Measurements from ENCODE around the gene ZMIZ1.
"Not testable (repeated sequence)": the region's sequence is repeated elsewhere in the genome, so short reads cannot be mapped to it uniquely, and the experiment has no call there.

The ZMIZ1 gene

DNA sequence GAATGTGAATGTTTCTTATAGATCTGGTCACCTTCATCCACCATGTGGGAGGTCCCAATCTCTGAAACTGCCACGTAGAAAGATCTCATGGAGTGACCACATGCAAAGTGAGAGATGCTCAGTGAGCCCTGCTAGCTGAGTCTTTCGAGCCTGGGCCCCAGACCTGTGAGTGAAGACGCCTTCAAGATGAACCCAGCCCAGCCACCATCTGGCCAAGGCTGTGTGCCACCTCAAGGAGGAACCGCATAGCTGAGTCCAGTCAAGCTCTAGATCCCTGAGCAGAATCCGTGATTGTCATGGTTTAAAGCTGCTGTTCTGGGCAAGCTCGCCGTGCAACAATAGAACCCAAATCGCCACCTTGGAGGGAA is 258.3 kb downstream of the ZMIZ1 start:
- no peak for DNase-seq (ENCODE audit: low read depth)

DNA sequence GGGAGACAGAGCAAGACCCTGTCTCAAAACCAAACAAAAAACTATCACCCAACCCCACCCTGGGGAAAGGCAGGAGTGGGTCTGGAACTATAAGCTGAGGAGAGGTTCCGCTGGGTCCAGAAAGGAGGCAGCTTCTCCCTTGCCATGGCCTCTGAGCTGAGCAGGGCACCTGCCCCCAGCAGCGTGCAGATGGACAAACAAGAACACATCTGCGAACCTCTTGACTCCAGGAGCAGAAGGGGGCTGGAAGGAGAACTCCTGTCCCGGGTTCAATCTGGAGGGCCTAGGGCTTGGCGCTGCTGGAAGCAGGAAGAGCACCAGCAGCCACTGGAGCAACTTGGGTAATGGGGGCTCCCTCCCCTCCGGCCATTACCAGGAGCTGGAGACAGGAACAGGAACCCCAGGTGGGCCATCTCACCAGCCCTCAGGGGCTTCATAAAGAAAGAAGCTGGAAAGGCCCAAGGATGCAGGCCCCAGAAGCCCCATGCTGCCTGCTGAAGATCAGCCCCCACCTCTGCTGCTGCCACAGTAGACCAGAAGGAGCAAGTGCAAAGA is 259.5 kb downstream of the ZMIZ1 start:
- no peak for DNase-seq (ENCODE audit: low read depth)

DNA sequence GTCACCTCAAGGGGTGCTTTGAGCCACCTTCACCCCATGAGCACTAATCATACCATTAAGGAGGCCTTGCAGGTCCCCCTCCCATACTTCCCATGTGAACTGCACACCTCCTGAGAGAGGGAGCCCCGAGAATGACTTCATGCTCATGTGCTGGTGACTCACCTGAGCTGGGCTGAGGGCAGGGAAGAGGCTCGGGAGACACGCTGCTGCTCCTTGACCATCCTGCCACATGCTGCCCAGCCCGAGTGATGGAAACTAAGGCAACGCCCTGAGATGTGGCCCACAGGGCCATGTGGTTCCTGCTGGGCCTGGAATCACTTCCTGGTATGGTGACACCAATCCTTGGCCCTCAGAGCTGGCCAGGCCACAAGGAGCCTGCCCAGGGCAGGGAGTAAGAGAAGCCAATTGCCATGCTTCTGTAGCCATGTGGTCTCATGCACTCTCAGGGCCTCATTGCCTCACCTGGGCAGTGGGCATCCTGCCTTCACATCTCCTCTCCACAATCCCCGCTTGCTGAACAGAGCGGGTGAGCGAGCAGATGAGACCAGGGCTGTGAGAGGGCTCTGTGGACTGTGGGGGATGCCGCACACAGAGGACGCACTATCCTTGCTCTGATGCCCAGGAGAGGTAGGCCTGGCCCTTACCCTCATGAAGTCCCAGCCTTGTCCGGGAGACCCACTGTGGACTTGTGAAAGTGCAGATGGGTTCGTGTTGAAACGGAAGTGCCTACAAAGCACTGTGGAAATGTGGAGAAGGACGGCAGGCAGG is 260.2 kb downstream of the ZMIZ1 start:
- DNase-seq (ENCODE audit: low read depth) = no peak

DNA sequence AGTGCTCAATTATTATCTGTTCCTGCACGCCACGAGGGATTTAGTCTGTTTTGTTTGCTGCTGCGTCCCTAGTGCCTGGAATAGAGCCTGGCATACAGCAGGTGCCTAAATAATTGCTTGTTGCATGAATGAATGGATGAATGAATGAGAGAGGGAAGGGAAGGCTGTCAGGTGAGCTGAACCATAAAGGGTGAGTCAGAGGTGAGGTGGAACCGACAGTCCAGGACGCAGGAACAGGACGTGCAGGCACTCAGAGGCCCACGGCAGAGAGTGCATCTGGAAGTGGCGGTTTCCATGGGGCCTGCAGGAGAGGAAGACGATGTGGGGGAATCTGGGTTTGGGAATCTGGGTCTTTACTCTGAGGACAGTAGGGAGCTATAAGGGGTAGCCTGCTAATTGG is 260.8 kb downstream of the ZMIZ1 start:
- no peak for DNase-seq (ENCODE audit: low read depth)

DNA sequence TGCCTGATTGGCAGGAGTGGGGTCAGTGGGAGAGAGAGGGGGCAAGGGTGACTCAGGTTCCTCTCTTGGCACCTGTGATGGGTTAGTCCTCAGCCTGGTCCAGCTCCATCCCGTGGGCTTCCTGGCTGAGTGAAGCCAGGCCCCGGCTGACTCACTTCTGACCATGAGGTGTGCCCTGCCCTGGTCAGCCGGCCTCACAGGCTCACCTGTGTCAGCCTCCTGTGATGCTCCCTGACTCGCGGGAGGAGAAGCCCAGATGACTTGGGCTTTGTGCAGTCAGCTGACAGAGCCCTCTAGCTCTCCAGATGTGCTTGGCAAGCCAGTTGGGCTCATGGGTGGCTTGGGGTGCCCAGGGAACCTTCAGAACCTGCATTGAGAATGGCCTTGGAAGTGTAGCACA is 262.5 kb downstream of the ZMIZ1 start:
- DNase-seq (ENCODE audit: low read depth) = no peak

DNA sequence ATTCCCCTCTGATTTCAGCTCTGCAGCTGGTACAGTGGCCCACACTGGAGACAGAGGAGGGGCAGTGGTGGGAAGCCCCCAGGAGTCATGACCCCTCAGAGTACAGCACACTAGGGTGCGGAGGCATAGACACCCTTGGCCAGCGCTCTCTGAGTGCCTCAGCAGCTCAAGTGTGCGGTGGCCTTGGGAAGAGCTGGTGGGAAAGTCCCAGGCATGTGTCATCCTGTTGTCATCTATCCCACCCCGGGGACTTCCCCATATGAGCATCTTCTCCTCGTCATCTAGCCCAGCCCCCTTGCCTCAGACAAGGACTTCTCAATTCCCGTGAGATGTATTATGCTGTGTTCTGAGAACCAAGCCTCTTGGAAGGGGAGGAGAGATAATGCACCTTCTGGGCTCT is 262.9 kb downstream of the ZMIZ1 start:
- no peak for DNase-seq (ENCODE audit: low read depth)

DNA sequence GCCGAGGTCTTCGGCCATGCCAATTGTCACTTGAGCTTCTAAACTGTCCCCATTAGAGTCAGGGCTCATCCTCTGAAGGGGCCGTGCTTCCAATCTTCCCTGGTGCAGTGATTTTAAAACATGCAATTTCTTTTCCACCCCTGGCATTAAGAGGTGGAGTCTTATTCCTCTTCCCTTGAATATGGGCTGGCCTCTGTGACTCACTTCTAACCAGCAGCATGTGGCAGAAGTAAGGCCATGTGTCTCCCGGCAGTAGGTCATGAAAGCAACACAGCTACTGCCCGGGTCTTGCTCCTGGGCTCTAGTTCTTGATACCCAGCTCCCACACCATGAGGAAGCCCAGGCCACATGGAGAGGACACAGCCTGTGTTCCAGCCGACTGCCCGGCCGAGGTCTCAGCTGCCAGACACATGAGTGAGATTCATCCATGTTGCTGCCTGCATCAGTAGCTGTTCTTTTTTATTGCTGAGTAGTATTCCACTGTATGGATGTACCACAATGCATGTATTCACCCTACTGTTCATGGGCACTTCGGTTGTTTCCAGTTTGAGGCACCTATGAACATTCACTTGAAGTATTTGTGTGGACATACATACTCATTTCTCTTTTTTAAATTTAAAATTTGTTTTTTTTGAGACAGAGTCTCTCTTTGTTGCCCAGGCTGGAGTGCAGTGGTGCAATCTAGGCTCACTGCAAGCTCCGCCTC is 264.0 kb downstream of the ZMIZ1 start:
- not testable (repeated sequence) for DNase-seq (ENCODE audit: low read depth)

DNA sequence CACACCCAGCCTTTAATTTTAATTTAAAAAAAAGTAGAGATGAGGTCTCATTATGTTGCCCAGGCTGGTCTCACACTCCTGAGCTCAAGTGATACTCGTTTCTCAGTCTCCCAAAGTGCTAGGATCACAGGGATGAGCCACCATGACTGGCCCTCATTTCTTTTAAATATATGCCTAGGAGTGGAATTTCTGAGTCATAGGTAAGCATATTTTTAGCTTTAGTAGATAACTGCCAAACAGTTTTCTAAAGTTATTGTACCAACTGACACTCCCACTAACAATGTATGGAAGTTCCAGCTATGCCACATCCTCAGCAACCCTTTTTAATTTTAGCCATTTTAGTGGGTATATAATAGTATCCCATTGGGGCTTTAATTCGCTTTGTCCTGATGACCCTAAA is 264.7 kb downstream of the ZMIZ1 start:
- DNase-seq (ENCODE audit: low read depth) = no peak

DNA sequence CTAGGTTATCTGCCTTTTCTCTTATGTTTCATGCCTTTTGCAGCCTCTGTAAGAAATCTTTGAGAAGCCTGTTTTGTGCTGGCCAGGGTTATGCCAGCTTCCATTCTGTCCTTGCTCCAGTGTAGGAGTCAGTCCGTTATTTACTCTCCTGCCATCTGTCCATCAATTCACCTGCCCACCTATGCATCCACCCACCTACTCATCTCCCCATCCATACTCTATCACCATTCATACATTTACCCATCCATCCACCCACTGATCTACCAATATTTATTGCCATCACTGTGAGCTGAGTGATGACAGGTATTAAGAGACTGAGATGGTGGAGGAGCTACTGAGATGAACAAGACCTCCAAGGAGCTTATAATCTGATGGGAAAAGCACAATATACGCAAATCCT is 265.8 kb downstream of the ZMIZ1 start:
- no peak for DNase-seq (ENCODE audit: low read depth)

DNA sequence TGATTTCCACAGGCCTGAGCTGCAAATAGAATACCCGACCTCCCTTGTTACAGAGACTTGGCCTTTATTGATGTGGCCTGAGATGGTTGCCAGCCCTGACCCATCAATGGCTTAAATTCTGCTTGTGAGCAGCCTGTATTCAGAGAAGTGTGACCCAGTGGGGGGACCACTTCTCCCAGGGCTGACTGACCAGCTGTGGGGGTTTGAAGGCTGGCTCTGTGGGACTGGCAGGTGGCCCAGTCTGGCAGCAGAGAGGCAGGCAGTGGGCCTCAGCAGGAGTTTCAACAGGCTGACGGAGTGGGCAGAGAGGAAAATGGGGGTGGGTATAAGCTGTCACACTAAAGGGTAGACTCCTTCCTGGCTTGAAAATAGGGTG is 266.3 kb downstream of the ZMIZ1 start:
- DNase-seq (ENCODE audit: low read depth) = no peak

DNA sequence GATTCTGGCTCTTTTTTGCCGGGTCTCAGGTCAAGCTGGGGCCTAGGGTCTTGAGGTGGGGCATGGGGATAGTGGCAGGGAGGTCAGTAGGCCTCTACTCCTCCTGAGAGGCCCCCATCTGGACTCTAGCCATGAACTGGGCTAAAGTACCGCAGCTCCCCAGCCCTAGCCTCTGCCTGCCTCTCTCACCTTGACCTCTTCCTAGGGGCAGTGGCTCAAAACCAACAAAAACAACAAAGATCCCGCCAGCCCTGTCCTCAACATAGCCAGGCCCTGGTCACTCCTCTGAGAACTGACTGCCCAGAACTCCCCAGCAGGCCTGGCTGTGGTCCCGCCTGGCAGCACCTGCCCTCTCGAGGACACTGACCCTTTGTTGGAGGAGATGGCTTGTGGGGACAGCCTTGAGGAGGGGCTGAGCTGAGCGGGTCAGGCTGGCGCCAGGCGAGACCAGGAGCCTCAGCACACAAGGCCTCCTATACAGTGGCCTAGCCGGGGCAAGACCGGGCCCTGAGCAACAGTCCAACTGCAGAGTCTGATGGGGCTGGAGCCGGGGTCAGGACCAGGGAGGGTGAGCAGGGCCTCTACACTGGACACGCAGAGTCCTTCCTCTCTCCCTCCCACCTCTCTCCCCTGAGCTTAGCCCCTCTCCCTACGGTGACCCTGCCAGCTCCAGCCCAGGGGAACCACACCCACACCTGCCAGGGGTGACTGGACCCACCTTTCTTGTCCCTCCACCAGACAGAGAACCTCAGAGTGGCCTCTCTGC is 266.9 kb downstream of the ZMIZ1 start:
- DNase-seq (ENCODE audit: low read depth) = no peak

DNA sequence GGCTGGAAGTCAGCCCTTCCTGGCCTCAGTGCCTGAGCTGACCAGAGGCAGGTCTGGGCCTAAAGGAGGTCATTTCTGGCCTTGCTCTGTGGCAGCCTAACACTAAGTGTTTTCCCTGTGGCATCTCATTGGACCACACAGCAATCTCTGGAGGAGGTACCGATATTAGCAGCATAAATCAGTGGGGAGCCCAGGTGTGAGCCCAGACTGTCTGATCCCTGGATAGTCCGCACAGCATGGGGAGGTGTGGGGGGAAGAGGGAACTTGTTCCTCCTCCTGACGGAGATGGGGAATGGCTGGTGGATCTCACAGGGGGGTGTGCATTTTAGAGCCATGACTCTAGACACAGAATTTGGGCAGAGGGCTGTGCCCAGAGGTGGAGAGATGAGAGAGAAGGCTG is 267.5 kb downstream of the ZMIZ1 start:
- DNase-seq (ENCODE audit: low read depth) = no peak

DNA sequence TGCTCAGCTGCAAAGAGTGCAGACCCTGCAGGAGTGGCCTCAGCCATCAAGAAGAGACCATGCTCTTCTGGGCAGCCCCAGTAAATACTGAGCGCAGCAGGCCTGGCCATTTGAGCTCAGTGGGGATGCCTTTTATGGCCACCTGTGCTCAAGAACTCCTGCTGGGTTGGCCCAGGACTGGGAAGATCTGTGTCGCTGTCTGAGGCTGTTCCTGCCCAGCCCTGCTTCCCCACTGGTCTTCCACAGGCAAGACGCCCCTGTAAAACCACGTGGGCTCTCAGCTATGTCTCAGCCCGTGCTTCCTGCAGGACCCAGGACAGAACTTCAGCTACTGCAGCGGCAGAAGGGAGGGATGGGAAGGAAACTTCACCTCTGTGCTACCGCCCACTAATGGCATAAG is 268.0 kb downstream of the ZMIZ1 start:
- no peak for DNase-seq (ENCODE audit: low read depth)

DNA sequence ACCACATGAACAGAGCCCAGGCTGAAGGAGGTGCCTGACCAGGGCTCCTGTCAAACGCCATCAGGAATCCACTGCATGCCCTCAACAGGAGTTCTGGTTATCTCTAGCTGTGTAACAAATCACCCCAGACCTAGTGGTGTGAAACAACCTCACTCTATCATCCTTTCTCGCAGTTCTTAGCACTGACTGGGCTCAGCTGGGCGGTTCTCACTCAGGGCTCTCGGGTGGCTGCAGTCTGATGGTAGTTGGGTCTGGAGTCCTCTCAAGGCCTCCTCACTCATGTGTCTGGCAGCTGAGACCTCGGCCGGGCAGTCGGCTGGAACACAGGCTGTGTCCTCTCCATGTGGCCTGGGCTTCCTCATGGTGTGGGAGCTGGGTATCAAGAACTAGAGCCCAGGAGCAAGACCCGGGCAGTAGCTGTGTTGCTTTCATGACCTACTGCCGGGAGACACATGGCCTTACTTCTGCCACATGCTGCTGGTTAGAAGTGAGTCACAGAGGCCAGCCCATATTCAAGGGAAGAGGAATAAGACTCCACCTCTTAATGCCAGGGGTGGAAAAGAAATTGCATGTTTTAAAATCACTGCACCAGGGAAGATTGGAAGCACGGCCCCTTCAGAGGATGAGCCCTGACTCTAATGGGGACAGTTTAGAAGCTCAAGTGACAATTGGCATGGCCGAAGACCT is 269.2 kb downstream of the ZMIZ1 start:
- not testable (repeated sequence) for DNase-seq (ENCODE audit: low read depth)

DNA sequence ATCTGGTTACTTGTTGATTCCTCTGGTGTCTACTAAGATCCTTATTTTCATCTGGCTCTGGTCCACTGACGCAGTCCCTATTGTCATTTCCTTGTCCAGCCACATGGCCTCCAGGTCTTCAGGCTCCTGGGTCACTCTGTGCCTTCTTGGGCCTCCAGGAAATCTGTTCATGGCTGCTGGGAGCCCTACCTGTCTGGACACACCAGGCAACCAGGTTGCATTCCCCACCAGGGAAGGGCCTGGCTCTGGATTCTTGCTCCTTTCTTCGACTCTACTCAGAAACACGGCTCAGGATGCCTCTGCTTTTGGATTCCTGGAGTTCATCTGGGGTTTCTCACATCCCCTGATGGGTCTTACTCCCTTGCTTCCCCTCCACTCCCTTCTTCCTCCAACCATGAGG is 270.5 kb downstream of the ZMIZ1 start:
- no peak for DNase-seq (ENCODE audit: low read depth)

DNA sequence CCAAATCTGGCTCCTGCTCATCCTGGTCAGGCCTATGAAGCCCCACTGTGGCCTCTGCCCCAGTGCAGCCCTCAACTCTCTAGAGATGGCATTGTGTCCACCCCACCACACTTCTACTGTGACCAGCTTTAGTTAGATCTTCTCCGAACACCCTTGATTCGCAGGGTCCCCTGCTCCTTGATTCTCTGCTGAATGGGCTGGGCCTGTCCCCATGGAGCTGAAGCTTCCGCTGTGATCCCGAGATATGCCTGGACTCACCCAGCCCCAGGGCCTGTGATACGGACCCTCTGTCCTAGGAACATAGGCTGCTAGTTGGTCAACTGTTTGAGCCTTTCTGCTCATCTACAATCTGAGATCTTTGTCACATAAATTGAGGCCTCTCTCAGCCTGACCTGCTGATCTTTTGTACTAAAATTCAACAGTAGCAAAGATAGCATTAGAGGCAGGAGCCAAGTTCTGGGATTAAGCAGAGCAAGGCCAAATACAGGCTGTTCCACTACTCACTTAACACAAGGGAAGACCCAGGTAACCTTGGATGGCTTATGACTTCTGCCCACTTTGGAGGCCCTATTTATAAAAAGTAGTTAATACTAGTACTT is 272.0 kb downstream of the ZMIZ1 start:
- no peak for DNase-seq (ENCODE audit: low read depth)

DNA sequence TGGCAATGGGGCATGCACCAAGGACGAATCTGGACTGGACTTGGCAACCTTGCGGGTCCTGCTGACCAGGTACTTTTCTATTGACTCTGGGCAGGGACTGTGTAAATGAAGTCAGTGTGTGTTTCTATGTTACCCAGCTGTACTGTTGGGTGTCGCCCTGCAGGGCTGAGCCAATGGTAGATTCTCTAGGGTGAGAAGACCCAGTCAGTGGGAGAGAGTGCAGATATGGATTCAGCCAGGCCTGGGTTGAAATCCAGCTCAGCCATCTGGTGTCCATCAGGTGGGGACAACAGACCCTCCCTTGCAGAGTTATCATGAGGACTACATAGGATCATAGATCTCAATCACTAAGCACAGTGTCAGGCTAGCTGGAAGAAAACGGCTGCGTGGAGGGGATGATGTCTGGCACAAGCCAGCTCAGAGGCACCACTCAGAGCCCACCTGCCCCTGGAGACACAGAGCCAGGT is 273.6 kb downstream of the ZMIZ1 start:
- no peak for DNase-seq (ENCODE audit: low read depth)

DNA sequence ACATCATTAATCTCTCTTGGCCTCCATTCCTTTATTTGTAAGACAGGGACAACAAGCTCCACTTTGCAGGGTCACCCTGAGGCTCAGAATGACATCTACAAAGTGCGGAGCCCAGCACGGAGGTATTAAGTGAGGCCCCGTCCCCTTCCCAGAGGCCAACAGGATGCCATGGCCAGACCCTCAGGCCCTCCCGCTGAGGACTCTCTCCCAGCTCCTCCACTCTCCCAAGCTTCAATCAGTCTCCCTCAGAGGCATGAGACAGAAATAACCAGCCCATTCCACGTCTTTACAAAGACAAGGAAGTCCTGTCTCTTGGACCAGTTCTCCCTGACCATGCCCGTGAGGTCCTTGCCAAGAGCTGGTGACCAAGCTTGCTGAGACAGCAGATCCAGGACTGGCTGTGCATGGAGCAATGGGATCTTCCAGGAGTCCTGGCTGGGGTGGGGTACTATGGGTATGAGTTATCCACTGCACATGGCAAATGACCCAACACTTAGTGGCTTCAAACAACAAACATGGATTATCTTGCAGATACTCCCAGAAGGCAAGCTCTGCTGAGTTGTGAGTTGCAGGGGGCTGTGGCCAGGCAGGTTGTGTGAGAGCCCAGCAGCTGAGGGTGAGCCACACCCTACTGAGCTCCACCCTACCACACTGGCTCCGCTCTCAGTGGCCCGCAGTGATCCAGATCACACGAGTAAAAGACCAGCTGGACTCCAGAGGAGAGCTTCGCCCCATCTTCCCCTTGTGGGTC is 274.2 kb downstream of the ZMIZ1 start:
- no peak for DNase-seq (ENCODE audit: low read depth)

DNA sequence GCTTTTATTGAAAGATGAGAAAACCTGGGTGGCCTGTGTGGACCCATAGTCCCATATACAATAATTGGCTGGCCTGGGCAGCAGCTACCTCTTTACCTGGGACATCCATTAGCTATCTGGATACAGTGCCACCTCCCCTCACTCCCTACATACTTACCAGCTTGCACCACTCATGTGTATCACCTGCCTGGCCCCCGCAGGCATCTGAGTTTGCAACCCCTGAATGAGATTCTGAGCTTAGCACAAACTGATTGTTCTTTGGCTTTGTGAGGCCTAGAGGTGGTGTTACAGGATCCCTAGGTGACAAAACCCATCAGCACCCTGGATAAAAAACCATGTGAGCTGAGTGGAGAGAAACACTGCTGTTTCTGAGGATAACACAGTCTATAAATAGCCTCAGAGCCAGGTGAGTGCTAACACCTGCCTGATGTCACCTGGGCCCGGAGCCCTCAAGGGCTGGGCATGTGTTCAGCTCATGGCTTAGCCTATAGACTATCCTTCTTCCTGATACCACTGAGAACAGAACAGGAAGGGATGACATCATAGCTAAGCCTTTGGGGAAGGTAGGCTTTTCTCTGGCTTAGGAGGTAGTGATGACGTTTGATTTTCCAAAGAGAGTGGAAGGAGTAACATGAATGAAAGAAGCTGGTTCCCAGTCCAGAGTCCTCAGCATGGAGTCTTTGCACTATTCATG is 275.9 kb downstream of the ZMIZ1 start:
- no peak for DNase-seq (ENCODE audit: low read depth)

DNA sequence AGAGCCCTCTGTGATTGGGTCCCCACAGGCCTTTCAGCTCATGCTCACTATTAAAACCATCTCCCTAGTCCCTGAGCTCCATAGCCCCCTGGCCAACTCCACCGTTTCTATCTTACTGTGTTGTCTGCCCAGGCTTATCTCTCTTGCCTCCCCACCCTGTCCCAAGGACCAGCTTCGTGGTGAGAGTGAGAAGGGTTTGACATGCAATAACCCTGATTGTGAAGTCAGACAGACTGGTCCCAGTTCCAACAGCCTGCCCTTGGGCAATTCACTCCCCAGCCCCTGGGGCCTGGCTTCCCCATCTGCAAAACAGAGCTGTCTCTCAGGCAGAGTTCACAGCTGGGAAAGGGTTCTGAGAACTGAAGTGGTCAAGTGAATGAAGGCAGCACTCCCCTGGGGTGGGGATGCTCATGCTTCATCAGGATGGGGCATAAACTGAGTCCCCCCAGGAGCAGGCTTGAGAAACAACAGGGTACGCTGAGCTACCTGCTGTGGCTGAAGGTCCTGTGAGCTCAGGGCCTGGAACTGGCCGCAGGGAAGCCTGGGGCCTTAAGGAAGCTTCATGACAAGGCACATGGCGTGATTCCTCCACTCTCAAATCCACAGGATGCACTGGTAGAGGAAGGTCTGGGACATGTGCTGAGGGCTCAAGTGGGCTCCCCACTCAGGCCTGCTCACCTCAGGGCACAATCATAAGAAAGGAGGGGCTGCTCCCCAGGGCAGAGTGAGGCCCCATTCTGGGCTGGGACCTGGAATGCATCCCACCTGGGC is 276.7 kb downstream of the ZMIZ1 start:
- no peak for DNase-seq (ENCODE audit: low read depth)

Data from HS-27A (cell line).